Skeletal muscle satellite cell (primary cell): Measurements from ENCODE around the gene POMGNT1.
"Not testable (repeated sequence)": the region's sequence is repeated elsewhere in the genome, so short reads cannot be mapped to it uniquely, and the experiment has no call there.

Source experiments
- H3K27me3 ChIP-seq: 2 replicates; pipeline ENCODE4 v1.7.0; 2013; ENCODE audit warnings: low read length; ENCODE audit not compliant: control insufficient read depth, insufficient read depth
- H3K36me3 ChIP-seq: 2 replicates; pipeline ENCODE4 v1.7.0; 2013; ENCODE audit warnings: mild to moderate bottlenecking, control low read depth, low read length; ENCODE audit not compliant: insufficient read depth
- H3K4me1 ChIP-seq: 2 replicates; pipeline ENCODE4 v1.7.0; 2013; ENCODE audit warnings: low read length; ENCODE audit not compliant: control insufficient read depth, insufficient read depth
- H3K4me2 ChIP-seq: 2 replicates; pipeline ENCODE4 v1.7.0; 2013; ENCODE audit warnings: mild to moderate bottlenecking, low read length
- H3K4me3 ChIP-seq: 2 replicates; pipeline ENCODE4 v1.7.0; 2013; ENCODE audit warnings: low read length
- H3K9ac ChIP-seq: 2 replicates; pipeline ENCODE4 v1.7.0; 2013; ENCODE audit warnings: mild to moderate bottlenecking, low read depth, low read length, moderate library complexity
- H3K9me3 ChIP-seq: replicated peaks from 2 replicates; pipeline ENCODE4 v1.7.0; 2013; ENCODE audit warnings: mild to moderate bottlenecking, control low read depth, low read length

The POMGNT1 gene

GRCh38 chr1:46231231-46231630 is 33.0 kb upstream of the POMGNT1 start:
- H3K4me1 ChIP-seq, H3K9me3 ChIP-seq, H3K9ac ChIP-seq, H3K4me3 ChIP-seq, H3K36me3 ChIP-seq, H3K4me2 ChIP-seq, H3K27me3 ChIP-seq: not testable (repeated sequence)

GRCh38 chr1:46224966-46225365 is 26.7 kb upstream of the POMGNT1 start:
- Histone ChIP-seq H3K9ac (no peak overlapping the region), H3K4me1 (peaks cover 3% of the 10 kb centered on the region), H3K36me3 (peaks cover 3% of the 10 kb centered on the region), H3K4me3 (no peak overlapping the region), H3K9me3 (no peaks in the 10 kb centered on the region), H3K27me3 (no peaks in the 10 kb centered on the region), H3K4me2 (no peak overlapping the region)

GRCh38 chr1:46223472-46223943 is 25.3 kb upstream of the POMGNT1 start:
- Histone ChIP-seq H3K36me3 (peaks cover 6% of the 10 kb centered on the region), H3K4me1 (peaks cover 3% of the 10 kb centered on the region), H3K9ac (no peak overlapping the region), H3K4me3 (no peak overlapping the region), H3K4me2 (no peak overlapping the region), H3K27me3 (no peaks in the 10 kb centered on the region), H3K9me3 (no peaks in the 10 kb centered on the region)

- H3K4me2 ChIP-seq, H3K27me3 ChIP-seq, H3K9ac ChIP-seq, H3K4me1 ChIP-seq, H3K36me3 ChIP-seq, H3K4me3 ChIP-seq, H3K9me3 ChIP-seq: not testable (repeated sequence)
Measured at GRCh38 chr1:46223055-46223454, 24.8 kb upstream of the POMGNT1 start.

- H3K36me3 ChIP-seq: peaks cover 6% of the 10 kb centered on the region
- H3K9ac ChIP-seq: no peak overlapping the region
- no peak overlapping the region for H3K4me2 ChIP-seq
- H3K9me3 ChIP-seq: no peaks in the 10 kb centered on the region
- no peaks in the 10 kb centered on the region for H3K27me3 ChIP-seq
- no peak overlapping the region for H3K4me3 ChIP-seq
- H3K4me1 ChIP-seq: peaks cover 3% of the 10 kb centered on the region
Measured at GRCh38 chr1:46221749-46222148, 23.5 kb upstream of the POMGNT1 start.

GRCh38 chr1:46220808-46221207 is 22.6 kb upstream of the POMGNT1 start:
- H3K4me2 ChIP-seq: no peak overlapping the region
- peaks cover 6% of the 10 kb centered on the region for H3K36me3 ChIP-seq
- H3K9me3 ChIP-seq: no peaks in the 10 kb centered on the region
- H3K4me3 ChIP-seq: no peak overlapping the region
- no peaks in the 10 kb centered on the region for H3K27me3 ChIP-seq
- H3K4me1 ChIP-seq: peaks cover 3% of the 10 kb centered on the region
- H3K9ac ChIP-seq: no peak overlapping the region

GRCh38 chr1:46219551-46220520 is 21.6 kb upstream of the POMGNT1 start:
- H3K4me3 ChIP-seq: no peak overlapping the region
- no peaks in the 10 kb centered on the region for H3K9me3 ChIP-seq
- no peak overlapping the region for H3K9ac ChIP-seq
- no peaks in the 10 kb centered on the region for H3K27me3 ChIP-seq
- no peak overlapping the region for H3K4me2 ChIP-seq
- peaks cover 6% of the 10 kb centered on the region for H3K36me3 ChIP-seq
- peaks cover 3% of the 10 kb centered on the region for H3K4me1 ChIP-seq

- Histone ChIP-seq H3K36me3 (peaks cover 6% of the 10 kb centered on the region), H3K27me3 (no peaks in the 10 kb centered on the region), H3K4me3 (no peak overlapping the region), H3K4me1 (no peaks in the 10 kb centered on the region), H3K4me2 (no peak overlapping the region), H3K9ac (no peak overlapping the region), H3K9me3 (no peaks in the 10 kb centered on the region)
Measured at GRCh38 chr1:46218443-46218842, 20.2 kb upstream of the POMGNT1 start.

- Histone ChIP-seq H3K4me2 (no peak overlapping the region), H3K9me3 (no peaks in the 10 kb centered on the region), H3K27me3 (no peaks in the 10 kb centered on the region), H3K9ac (no peak overlapping the region), H3K4me3 (no peak overlapping the region), H3K36me3 (peaks cover 6% of the 10 kb centered on the region), H3K4me1 (no peaks in the 10 kb centered on the region)
Measured at GRCh38 chr1:46215504-46215903, 17.3 kb upstream of the POMGNT1 start.

- Histone ChIP-seq H3K27me3 (no peaks in the 10 kb centered on the region), H3K4me1 (no peaks in the 10 kb centered on the region), H3K36me3 (no peaks in the 10 kb centered on the region), H3K9me3 (no peaks in the 10 kb centered on the region), H3K4me2 (no peak overlapping the region), H3K4me3 (no peak overlapping the region), H3K9ac (no peak overlapping the region)
Measured at GRCh38 chr1:46211051-46211450, 12.8 kb upstream of the POMGNT1 start.

GRCh38 chr1:46210561-46210960 is 12.3 kb upstream of the POMGNT1 start:
- Histone ChIP-seq H3K4me1 (peaks cover 4% of the 10 kb centered on the region), H3K4me2 (no peak overlapping the region), H3K9ac (no peak overlapping the region), H3K36me3 (no peaks in the 10 kb centered on the region), H3K4me3 (no peak overlapping the region), H3K9me3 (no peaks in the 10 kb centered on the region), H3K27me3 (no peaks in the 10 kb centered on the region)

GRCh38 chr1:46206399-46206798 is 8.2 kb upstream of the POMGNT1 start:
- Histone ChIP-seq H3K36me3 (no peaks in the 10 kb centered on the region), H3K4me1 (peaks cover 20% of the 10 kb centered on the region), H3K9ac (no peak overlapping the region), H3K4me2 (no peak overlapping the region), H3K9me3 (no peaks in the 10 kb centered on the region), H3K4me3 (no peak overlapping the region), H3K27me3 (no peaks in the 10 kb centered on the region)
